ENCODE data around the gene PXDN.
A peak's percentile ranks its signal among the peaks of the same experiment; 100 is the strongest.

Gene PXDN

DNA sequence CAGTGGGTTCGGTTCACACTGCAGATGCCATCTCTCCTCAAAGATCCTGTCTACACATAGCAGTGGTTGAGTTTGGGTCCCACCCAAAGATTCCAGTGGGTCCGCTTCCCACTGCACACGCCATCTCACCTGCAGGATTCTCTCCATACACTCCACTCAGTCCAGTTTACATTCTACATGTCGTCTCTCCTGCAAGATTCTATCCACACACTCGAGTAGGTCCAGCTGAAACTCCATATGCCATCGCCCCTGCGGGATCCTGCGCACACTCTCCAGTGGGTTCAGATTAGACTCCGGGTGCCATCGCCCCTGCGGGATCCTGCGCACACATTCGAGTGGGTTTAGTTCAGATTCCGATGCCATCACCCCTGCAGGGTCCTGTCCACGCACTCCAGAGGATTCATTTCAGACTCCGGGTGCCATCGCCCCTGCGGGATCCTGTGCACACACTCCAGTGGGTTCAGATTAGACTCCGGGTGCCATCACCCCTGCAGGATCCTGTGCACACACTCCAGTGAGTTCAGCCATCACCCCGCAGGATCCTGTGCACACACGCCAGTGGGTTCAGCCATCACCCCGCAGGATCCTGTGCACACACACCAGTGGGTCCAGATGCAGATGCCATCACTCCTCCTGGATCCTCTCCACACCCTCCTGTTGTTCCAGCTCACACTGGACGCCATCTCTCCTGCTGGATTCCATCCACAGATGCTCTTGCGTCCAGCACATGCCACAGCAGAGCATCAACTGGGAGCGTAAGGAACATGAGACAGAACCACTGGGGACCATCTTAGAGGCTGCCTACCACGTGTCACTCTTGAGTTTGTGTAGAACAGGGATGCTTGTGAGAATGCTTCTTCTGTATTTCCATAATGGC, 3.0 kb upstream of the PXDN start:
- no peak for DNase-seq (ENCODE audit: low read depth)
- no peak overlapping the region for H3K4me3 ChIP-seq (ENCODE audit: low read length)
- no peak for TF ChIP-seq CTCF (conservative IDR thresholded peaks at IDR 0.05; ENCODE audit: low read depth, low read length)

- DNase-seq (ENCODE audit: low read depth): no peak
- no peak for TF ChIP-seq CTCF (conservative IDR thresholded peaks at IDR 0.05; ENCODE audit: low read depth, low read length)
- no peak overlapping the region for H3K4me3 ChIP-seq (ENCODE audit: low read length)
These were observed 2.1 kb upstream of the PXDN start for GRCh38 chr2:1746174-1747064.

GRCh38 chr2:1745171-1746023, 1.1 kb upstream of the PXDN start:
- no peak for DNase-seq (ENCODE audit: low read depth)
- peak overlapping the region; percentile 68 for H3K4me3 ChIP-seq (ENCODE audit: low read length)

GRCh38 chr2:1744151-1744445, 217 bp downstream of the PXDN start:
- H3K4me3 ChIP-seq (ENCODE audit: low read length): peak overlapping the region; percentile 68
- no peak for TF ChIP-seq CTCF (conservative IDR thresholded peaks at IDR 0.05; ENCODE audit: low read depth, low read length)
- no peak for DNase-seq (ENCODE audit: low read depth)

More at GRCh38 chr2:1745171-1746023, 1.1 kb upstream of the PXDN start:
- TF ChIP-seq CTCF (conservative IDR thresholded peaks at IDR 0.05; ENCODE audit: low read depth, low read length): no peak

DNA sequence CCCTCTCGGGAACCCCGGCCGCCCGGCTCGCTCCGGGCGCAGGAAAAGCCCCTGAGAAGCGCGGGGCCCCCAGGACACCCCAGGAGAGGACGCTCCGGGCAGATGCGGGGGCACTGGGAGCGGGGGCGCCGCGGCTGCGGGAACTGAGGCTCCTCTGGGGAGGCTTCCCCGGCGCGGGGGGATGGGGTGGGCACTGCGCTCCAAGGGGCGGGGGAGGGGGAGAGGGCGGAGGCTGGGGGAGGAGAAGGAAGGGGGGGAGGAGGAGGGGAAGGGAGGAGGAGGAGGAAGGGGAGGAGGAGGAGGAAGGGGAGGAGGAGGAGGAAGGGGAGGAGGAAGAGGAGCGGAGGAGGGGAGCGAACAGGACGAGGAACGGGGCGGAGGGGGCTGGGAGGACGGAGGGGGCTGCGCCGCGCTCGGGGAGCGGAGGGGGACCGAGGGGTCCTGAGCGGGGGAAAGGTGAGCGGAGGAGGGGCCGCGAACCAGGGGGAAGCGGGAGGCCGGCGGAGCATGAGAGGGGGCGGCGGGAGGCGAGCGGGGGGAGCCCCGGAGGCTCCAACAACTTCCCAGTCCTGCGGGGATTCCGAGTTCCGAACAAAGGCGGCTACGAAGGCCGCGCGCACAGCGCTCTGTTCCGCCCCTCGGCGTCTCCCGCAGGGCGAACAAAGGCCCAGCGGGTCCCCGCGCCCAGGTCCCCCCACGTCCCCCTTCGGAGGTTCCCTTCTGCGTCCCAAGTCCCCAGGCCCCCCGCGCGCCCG, 742 bp downstream of the PXDN start:
- peak overlapping the region; percentile 68 for H3K4me3 ChIP-seq (ENCODE audit: low read length)
- TF ChIP-seq CTCF (conservative IDR thresholded peaks at IDR 0.05; ENCODE audit: low read depth, low read length): no peak
- no peak for DNase-seq (ENCODE audit: low read depth)

- DNase-seq (ENCODE audit: low read depth): peak; percentile 80
- peak overlapping the region; percentile 68 for H3K4me3 ChIP-seq (ENCODE audit: low read length)
- TF ChIP-seq CTCF (conservative IDR thresholded peaks at IDR 0.05; ENCODE audit: low read depth, low read length): peak; percentile 67
These were observed 1.5 kb downstream of the PXDN start for GRCh38 chr2:1742681-1743395.
